GM18868 (cell line): ENCODE measurements around the gene PPP3CA.

Experiments used
- ATAC-seq: cut with Tn5 transposase; IDR thresholded peaks from one replicate; pipeline ENCODE4 v1.9.1; 2021; ENCODE audit warnings: mild to moderate bottlenecking, moderate library complexity; ENCODE audit not compliant: unreplicated experiment

Gene PPP3CA

DNA sequence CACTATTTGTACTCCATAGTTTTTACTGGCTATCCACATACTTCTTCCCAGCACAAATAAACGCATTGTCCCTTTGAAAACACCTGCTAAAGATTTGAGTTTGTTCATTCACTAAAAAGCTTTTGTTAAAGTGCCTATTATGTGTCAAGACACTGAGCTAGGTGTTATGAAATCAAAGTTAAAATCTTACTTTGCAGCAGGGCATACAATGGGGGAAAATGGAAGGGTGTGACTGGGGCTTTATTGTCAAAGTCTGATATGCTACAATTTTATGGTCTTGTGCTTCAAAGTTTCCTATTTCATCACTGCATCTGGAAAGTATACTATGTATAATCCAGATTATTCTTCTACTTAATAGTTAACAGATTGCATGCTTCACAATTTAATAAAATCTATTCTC is 128.4 kb downstream of the PPP3CA start:
- no peak for ATAC-seq

GRCh38 chr4:101218346-101218745 is 129.0 kb downstream of the PPP3CA start:
- ATAC-seq: no peak

GRCh38 chr4:101217353-101218031 is 129.8 kb downstream of the PPP3CA start:
- no peak for ATAC-seq

- ATAC-seq: no peak
Observed at GRCh38 chr4:101211146-101211553, 136.2 kb downstream of the PPP3CA start.

GRCh38 chr4:101210331-101210730 is 137.0 kb downstream of the PPP3CA start:
- ATAC-seq: no peak

DNA sequence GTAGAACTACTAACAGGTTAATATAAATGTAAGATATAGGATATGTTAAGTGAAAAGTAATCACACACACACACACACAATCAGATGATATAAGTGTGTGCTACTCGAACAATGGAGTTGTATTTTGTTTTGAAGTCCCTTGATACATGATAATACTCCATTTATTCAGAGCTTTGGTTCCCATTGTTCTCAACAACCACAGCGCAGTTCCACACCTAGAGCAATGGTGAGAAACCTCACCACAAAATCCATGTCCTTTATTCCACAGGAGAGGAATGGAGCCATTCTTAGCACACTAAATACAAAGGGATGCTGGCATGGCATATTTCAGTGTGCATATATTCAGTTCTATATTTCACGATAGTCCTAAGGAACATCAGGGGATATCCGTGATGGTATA is 139.2 kb downstream of the PPP3CA start:
- no peak for ATAC-seq

DNA sequence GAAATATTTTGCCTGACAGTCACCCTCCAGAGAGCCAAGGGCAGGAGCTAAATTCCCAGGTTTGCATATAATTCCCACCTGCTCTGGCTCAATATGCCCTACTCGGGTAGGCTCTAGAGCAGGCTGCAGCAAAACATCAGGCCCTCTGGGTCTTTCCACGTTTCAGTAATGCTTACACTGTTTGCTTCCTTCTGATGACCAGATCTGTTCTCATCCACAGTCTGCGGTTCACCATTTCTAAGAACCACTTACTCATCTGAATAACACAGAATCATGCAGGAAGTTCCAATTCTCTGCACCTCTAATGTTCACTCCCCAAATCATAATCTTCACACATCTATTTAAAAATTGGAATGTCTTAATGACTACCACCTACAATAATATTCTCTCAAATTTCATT is 141.4 kb downstream of the PPP3CA start:
- peak; percentile 93 for ATAC-seq

- ATAC-seq: no peak
Observed at GRCh38 chr4:101201421-101201820, 145.9 kb downstream of the PPP3CA start.

GRCh38 chr4:101200561-101200960 is 146.8 kb downstream of the PPP3CA start:
- no peak for ATAC-seq

DNA sequence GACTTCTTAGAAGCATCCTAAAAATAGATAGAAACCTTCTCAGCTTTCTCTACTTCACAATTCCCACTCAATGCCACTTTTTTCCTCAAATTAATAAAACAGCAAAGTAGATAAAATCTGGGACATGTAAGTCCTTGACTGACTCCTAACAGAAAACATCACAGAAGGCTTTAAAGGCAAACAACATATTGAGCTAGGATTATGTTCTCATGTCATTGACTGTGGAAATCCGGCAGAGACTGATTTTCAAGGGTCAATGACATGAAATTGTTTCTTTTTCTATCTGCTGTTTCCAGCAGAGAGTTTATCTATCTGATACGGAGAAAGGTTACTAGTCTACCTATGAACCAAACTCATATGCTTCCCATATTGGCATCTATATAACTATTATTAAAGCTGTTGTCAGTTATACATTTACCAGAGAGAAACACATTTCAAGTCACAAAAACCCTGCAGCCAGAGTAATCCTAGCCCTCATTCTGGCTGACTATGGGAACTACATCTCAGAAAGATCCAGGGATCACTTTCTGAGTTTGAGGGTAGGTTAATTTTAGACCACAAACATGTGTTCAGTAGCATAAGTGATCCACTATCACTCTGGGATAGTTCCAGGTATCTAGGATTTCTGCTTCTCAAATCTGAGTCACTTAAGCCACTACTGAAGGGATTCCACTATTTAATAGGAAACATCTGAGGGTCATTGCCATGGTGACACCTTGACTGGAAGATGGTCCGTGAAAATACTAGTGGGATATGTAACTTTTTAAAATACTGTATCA is 147.6 kb downstream of the PPP3CA start:
- no peak for ATAC-seq

DNA sequence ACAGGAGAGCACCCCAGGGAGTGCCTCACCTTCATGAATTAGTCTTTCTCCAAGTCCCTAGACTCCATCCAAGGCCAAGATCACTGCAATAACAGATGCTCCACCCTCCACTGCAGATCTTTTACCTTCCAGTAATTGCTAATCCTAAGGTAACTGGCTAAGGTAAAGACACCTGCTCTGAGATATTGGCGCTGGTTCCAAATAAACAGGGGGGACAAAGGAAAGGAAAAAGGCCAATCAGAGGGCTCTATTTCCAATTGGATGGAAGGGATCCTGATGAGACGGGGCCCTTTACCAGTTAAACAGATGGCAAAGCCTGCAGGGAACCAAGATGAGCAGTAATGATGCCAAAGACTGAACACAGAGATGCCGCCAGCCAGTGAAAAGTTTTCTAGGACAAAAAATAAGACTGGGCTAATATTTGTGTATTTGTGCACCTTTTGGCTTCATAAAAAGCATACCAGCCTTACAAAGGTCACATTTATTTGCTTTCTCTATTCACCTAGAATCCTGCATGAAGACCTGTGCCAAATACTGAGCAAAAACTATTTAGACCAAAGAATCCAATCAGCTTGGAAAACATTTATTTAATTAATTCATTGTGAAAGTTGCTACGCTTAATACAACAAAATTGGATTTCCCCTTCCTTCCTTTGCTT is 148.5 kb downstream of the PPP3CA start:
- ATAC-seq: no peak

DNA sequence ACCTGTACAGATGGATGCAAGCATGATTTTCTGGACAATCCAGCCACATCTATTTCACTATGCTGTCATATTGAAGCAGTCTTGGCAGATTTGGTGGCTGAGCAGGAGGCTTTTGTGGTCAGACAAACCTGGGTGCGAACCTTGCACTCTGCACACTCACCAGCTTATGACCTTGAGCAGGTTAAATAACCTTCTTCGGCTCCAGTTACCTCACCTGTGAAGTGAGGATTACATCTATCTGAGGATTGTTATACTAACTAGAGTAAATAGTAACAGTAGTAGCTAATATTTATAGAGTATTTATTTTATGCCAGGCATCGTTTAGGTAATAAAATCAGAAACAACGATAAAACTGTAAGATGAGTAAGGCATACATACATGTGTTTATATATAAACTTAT is 150.0 kb downstream of the PPP3CA start:
- no peak for ATAC-seq

GRCh38 chr4:101192244-101192643 is 155.1 kb downstream of the PPP3CA start:
- no peak for ATAC-seq

- no peak for ATAC-seq
Observed at GRCh38 chr4:101191302-101192098, 155.8 kb downstream of the PPP3CA start.

GRCh38 chr4:101190751-101191150 is 156.6 kb downstream of the PPP3CA start:
- ATAC-seq: no peak

GRCh38 chr4:101188906-101189305 is 158.4 kb downstream of the PPP3CA start:
- no peak for ATAC-seq

GRCh38 chr4:101187841-101188240 is 159.5 kb downstream of the PPP3CA start:
- no peak for ATAC-seq

DNA sequence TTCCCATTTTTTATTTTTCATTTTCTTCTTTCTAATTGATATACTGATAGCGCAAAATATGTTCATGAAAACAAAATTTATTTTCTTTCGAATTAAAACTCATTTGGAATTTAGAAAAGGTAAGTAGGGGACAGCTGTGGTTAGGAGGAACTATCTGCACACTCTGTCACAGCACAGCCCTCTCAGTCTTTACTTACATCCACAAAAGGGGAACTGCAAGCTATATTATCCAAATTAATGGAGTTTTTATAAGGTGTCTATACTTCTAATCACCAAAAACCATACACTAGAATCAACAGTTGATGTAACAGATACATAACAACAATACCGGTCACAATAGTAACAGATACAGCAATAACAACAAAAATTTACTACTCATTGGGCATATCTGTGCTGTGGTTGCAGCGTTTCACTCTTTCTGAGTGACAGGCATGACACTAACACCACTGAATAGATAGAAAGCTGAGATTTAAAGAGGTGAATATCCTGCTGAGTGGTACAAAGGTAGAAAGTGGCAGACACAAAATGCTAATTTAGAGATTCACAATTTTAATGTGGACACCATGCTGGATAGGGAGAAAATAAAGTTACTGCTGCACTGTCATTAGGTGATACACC is 160.7 kb downstream of the PPP3CA start:
- no peak for ATAC-seq

- no peak for ATAC-seq
Observed at GRCh38 chr4:101184668-101185067, 162.7 kb downstream of the PPP3CA start.

DNA sequence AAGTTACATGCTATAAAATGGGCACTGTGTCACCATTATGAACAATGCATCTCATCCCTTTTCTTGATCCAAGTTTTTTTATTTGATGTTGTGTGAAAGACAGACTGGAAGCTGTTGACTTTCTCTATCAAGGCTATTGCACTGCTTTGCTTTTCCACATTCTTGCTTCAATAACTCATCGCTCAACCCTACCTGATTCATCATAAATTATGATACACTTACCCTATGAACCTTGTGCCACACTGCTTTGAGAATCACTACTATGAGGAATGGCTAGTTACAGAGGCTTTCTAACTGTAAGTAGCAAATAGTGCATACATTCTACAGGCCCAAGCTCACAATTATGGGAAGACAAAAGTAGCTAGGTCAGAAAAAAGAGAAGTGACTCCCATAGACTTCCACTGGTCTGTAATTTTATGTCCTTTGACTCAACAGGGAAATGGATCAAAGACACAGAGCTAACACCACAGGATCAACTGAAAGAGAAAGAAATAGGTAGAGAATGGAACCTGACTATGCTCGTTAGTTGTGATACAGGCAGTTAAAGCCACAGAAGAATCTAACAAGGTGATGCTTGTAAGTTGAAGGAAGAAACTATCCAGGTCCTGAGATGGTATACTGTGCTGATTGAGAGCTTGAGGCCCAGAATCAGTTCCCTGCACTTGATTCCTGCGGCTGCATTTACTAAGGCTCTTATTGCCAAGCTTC is 163.5 kb downstream of the PPP3CA start:
- ATAC-seq: no peak
